HG02610 (cell line): ENCODE data around the gene NUB1.

ENCODE experiments used
- ATAC-seq: cut with Tn5 transposase; IDR thresholded peaks from one replicate; pipeline ENCODE4 v1.9.1; 2021; ENCODE audit warnings: mild to moderate bottlenecking, moderate library complexity; ENCODE audit not compliant: unreplicated experiment

Gene NUB1

GRCh38 chr7:151313857-151314256 lies 27.8 kb upstream of the NUB1 start:
- no peak for ATAC-seq

- no peak for ATAC-seq
Observed at GRCh38 chr7:151314401-151314800, 27.2 kb upstream of the NUB1 start.

- ATAC-seq, result no peak
Observed at GRCh38 chr7:151315038-151315655, 26.5 kb upstream of the NUB1 start.

- ATAC-seq, result no peak
Observed at GRCh38 chr7:151316896-151317295, 24.7 kb upstream of the NUB1 start.

DNA sequence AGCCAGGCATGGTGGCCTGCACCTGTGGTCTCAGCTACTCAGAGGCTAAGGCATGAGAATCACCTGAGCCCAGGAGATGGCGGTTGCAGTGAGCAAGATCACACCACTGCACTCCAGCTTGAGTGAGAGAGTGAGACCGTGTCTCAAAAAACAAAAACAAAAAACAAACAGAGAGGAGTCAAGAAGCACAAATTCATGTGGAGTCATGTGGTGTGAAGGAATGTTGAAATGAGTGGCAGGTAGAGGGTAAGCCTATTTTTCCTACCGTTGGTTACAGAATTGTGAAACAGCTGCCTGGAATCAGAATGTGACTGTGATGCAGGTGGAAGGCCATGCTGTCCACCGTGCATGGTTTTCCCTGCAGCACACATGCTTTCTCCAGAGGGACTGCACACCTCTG lies 23.7 kb upstream of the NUB1 start:
- no peak for ATAC-seq

GRCh38 chr7:151319189-151319588 lies 22.4 kb upstream of the NUB1 start:
- ATAC-seq, result no peak

DNA sequence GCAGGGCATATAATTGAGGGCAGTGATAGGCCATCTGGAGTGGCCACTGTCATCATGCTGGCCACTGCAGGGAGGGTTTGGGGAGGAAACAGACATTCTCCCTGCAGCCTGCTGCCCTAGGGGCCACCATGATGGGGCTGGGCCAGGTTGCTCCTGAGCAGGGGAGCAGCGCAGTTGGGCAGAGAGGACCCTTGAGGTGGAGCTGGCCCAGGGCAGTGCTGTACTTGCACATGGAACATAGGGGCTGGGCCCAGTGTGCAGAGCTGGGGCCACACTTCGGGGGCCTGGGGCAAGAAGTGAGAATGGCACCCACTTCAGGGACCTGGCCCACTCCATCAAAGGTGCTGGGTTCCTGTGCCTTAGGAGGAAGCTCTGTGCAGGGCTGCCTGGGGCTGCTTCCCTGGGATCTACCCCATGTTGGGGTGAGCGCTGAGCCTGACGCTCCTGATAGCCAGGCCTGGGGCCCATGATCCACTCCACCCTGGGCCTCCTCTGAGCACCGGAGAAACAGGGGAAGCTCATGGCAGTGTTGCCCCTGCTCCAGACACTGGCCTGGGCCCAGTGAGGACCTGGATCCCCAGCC lies 21.3 kb upstream of the NUB1 start:
- ATAC-seq, result no peak

DNA sequence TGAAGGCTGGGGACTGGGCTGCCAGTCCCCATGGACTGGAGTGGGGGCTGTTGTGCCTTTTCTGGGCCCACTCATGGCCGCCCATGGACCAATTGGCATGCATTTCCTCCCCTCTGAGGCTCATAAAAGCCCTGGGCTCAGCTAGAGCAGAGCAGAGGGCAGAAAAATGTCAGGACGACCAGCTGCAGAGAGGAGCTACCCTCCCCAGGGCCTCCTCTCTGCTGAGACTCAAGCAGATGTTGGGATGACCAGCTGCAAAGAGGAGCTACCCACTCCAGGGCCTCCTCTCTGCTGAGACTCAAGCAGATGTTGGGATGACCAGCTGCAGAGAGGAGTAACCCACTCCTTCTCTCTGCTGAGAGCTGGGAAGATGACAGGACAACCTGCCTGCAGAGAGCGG lies 20.3 kb upstream of the NUB1 start:
- ATAC-seq, result no peak

DNA sequence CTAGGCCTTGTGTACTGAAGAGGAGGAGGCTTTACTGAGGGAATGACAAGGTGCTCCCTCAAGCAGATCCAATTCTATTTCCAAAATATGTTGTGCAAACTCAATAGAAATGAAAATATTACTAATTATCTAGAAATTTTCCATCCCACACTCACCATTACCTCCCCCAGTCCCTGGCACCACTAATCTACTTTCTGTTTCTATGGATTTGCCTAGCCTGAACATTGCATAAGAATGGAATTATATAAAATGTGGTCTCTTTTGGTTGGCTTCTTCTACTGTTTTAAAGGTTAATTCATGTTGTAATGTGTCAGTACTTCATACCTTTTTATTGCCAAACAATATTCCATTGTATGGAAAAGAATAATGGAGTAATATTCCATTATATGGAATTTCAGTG lies 18.7 kb upstream of the NUB1 start:
- no peak for ATAC-seq

GRCh38 chr7:151327022-151327421 lies 14.6 kb upstream of the NUB1 start:
- ATAC-seq, result no peak

DNA sequence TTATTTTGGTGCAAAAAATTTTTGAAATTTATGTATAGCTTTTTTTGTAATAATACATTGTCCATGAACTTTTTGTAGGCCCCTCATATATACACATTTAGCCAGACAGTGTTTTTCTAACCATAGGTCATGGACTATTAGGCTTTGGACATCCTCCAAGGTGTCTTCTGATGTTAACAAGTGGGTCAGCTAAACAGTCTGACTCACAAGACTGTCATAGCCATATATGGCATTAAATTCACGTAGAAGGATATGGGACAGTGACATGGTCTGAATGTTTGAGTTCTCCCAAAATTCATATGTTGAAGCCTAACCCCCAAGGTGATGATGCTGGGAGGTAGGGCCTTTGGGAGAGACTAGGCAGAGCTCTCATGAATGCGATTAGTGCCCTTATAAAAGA lies 14.0 kb upstream of the NUB1 start:
- ATAC-seq, result no peak

DNA sequence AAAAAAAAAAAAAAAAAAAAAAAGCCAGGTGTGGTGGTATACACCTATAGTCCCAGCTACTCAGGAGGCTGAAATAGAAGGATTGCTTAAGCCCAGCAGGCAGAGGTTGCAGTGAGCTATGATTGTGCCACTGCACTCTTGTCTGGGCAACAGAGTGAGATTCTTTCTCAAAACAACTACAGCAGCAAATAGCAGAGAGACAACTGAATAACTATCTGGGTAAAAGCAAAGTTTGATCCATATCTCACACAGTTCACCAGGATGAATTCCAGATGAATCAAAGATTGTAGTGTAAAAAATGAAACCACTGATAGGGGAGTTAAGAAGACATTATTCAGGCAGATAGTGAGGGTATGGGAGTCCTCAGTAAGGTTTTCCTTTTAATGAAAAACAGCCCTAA lies 11.4 kb upstream of the NUB1 start:
- ATAC-seq, result no peak

DNA sequence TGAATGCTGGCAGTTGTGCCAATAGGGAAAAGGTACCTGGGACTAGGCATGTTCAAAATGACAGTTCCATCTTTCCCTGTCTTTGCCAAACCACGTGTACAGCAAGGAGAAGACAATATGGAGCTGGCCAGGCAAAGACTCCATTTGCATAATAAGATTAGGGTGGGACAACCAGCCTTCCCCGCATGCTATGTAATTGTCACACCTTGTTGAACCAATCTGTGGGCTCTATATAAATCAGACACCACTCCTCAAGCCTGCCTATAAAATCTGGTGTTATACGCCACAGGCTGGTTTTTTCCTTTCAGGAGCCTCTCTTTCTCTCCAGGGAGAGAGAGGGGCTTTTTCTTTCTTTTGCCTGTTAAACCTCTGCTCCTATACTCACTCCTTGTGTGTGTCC lies 11.0 kb upstream of the NUB1 start:
- no peak for ATAC-seq

- ATAC-seq, result no peak
Observed at GRCh38 chr7:151334628-151335027, 7.0 kb upstream of the NUB1 start.

DNA sequence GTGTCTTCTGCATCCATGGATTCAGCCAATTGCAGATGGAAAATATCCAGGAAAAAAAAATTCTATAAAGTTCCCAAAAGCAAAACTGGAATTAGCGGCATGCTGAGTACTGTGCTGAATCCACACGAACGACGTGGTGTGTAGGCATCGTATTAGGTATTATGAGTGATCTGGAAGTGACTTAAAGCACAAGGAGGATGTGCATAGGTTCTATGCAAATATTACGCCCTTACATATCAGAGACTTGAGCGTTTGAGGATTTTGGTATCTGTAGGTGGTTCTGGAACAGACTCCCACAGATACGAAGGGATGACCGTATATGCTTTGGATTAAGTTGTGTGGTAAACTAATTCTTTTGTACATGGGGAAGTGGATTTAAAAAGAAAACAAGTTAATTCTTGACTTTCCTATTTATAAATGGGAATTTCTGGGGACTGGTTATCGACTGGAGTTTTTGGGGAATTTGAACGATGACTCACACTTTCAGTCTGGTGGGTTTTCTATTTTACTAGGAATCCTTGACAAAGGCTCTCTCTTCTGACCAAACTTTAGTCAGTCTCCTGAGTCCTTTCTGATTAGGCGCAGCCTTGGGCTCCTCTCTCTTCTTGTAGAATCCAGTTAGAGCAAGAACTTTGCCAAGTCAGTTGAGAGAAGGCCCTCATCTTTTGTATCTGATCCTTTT lies 5.4 kb upstream of the NUB1 start:
- ATAC-seq, result no peak

DNA sequence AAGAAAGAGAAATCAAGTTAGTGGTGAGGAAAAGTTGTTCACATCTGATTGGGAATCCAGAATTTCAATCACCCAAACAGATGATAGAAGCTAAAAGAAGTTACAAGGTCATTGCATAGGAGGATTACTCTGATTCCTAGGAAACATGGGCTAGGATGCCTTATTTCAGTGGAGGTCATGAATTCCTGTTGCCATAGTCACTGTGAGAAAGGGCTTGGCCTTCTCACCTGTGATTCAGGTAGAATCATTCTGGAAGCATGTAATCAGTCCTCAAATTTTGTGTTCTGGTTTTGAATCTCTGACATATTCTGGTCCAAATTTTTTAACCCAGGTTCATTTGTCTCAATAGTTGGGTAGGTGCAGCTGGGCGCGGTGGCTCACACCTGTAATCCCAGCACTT lies 4.3 kb upstream of the NUB1 start:
- ATAC-seq, result no peak

DNA sequence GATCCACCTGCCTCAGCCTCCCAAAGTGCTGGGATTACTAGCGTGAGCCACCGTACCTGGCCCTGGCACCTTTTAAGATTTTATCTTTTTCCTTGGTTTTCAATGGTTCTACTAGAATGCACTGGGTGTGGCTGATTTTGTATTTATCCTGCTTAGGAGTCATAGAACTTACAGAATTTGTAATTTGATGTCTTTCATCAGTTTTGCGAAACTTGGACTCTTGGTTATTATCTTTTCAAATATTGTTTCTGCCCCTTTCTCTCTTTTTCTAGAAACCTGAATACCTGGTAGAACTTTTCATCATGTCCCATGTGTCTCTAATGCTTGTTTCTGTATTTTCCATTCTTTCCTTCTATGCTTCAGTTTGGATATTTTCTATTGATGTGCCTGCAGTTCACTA lies 2.8 kb upstream of the NUB1 start:
- ATAC-seq, result no peak

GRCh38 chr7:151339651-151340382 lies 1.8 kb upstream of the NUB1 start:
- ATAC-seq, result peak; percentile 54

DNA sequence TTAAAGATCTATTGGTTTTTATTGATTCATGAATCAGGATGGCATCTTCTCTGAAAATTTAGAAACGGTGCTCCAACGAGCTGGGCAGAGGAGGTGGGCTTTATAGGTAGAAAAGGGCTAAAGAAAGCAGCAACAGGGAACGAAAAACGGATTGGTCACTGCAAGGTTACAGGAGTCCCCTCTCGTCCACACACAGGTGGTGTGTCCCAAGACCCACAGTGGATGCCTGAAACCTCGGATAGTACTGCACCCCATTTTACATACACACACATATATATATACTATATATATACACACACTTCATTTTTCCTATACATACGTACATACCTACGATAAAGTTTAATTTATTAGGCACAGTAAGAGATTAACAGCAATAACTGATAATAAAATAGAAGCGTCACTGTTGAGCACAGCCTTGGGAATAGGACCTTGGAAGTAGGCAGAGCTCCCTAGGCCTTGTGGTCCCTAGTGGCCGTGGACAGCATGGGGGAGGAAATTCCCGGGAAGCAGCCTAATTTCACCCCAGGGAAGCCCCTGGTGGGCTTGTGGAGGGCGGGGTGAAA lies 737 bp upstream of the NUB1 start:
- no peak for ATAC-seq

- peak; percentile 41 for ATAC-seq
Observed at GRCh38 chr7:151342102-151342646, 562 bp downstream of the NUB1 start.

GRCh38 chr7:151342811-151343210 lies 1.2 kb downstream of the NUB1 start:
- no peak for ATAC-seq
